ENCODE data around the gene CAPN6. TPM values are rescaled to one million over a fixed set of nuclear protein-coding genes. Genes with fewer than 3 reads are reported as not detected.

CAPN6 gene
- total RNA-seq, 1 donor from 2014 or later: 0.17 TPM

GRCh38 chrX:111260451-111260850, 9.8 kb downstream of the CAPN6 start:
- H3K27ac Mint-ChIP-seq (ENCODE audit: unreplicated experiment): no peak overlapping the region
- no peak overlapping the region for H3K4me3 Mint-ChIP-seq (ENCODE audit: unreplicated experiment)

GRCh38 chrX:111259559-111259958, 10.7 kb downstream of the CAPN6 start:
- H3K27me3 Mint-ChIP-seq (ENCODE audit: low read depth): no peaks in the 10 kb centered on the region
- no peak for TF ChIP-seq CTCF (IDR thresholded peaks at IDR 0.05)
- DNase-seq (ENCODE audit: low spot score): no peak
- no peak overlapping the region for H3K27ac Mint-ChIP-seq (ENCODE audit: unreplicated experiment)
- no peaks in the 10 kb centered on the region for H3K36me3 Mint-ChIP-seq (ENCODE audit: low read depth)
- no peaks in the 10 kb centered on the region for H3K4me1 Mint-ChIP-seq (ENCODE audit: low read depth)
- no peaks in the 10 kb centered on the region for H3K9me3 Mint-ChIP-seq (ENCODE audit: low read depth)
- no peak overlapping the region for H3K4me3 Mint-ChIP-seq (ENCODE audit: unreplicated experiment)

More at GRCh38 chrX:111260451-111260850, 9.8 kb downstream of the CAPN6 start:
- no peak for TF ChIP-seq CTCF (IDR thresholded peaks at IDR 0.05)
- DNase-seq (ENCODE audit: low spot score): no peak
- H3K36me3 Mint-ChIP-seq (ENCODE audit: low read depth): no peaks in the 10 kb centered on the region
- no peaks in the 10 kb centered on the region for H3K27me3 Mint-ChIP-seq (ENCODE audit: low read depth)
- H3K9me3 Mint-ChIP-seq (ENCODE audit: low read depth): no peaks in the 10 kb centered on the region
- no peaks in the 10 kb centered on the region for H3K4me1 Mint-ChIP-seq (ENCODE audit: low read depth)

- no peaks in the 10 kb centered on the region for H3K27me3 Mint-ChIP-seq (ENCODE audit: low read depth)
- H3K4me1 Mint-ChIP-seq (ENCODE audit: low read depth): no peaks in the 10 kb centered on the region
- H3K36me3 Mint-ChIP-seq (ENCODE audit: low read depth): no peaks in the 10 kb centered on the region
- DNase-seq (ENCODE audit: low spot score): no peak
- no peak for TF ChIP-seq CTCF (IDR thresholded peaks at IDR 0.05)
- no peaks in the 10 kb centered on the region for H3K9me3 Mint-ChIP-seq (ENCODE audit: low read depth)
- H3K27ac Mint-ChIP-seq (ENCODE audit: unreplicated experiment): no peak overlapping the region
- H3K4me3 Mint-ChIP-seq (ENCODE audit: unreplicated experiment): no peak overlapping the region
Measured at GRCh38 chrX:111257733-111258132, 12.6 kb downstream of the CAPN6 start.

GRCh38 chrX:111254896-111255693, 15.2 kb downstream of the CAPN6 start:
- no peak overlapping the region for H3K4me3 Mint-ChIP-seq (ENCODE audit: unreplicated experiment)
- H3K9me3 Mint-ChIP-seq (ENCODE audit: low read depth): no peaks in the 10 kb centered on the region
- peaks cover 3% of the 10 kb centered on the region for H3K27me3 Mint-ChIP-seq (ENCODE audit: low read depth)
- DNase-seq (ENCODE audit: low spot score): no peak
- H3K27ac Mint-ChIP-seq (ENCODE audit: unreplicated experiment): no peak overlapping the region
- H3K36me3 Mint-ChIP-seq (ENCODE audit: low read depth): no peaks in the 10 kb centered on the region
- no peak for TF ChIP-seq CTCF (IDR thresholded peaks at IDR 0.05)
- no peaks in the 10 kb centered on the region for H3K4me1 Mint-ChIP-seq (ENCODE audit: low read depth)

GRCh38 chrX:111244235-111244750, 26.0 kb downstream of the CAPN6 start:
- H3K27ac Mint-ChIP-seq (ENCODE audit: unreplicated experiment): no peak overlapping the region
- no peaks in the 10 kb centered on the region for H3K4me1 Mint-ChIP-seq (ENCODE audit: low read depth)
- no peak for DNase-seq (ENCODE audit: low spot score)
- H3K9me3 Mint-ChIP-seq (ENCODE audit: low read depth): no peaks in the 10 kb centered on the region
- no peak overlapping the region for H3K4me3 Mint-ChIP-seq (ENCODE audit: unreplicated experiment)
- peak; percentile 81 for TF ChIP-seq CTCF (IDR thresholded peaks at IDR 0.05)
- no peaks in the 10 kb centered on the region for H3K36me3 Mint-ChIP-seq (ENCODE audit: low read depth)
- H3K27me3 Mint-ChIP-seq (ENCODE audit: low read depth): peaks cover 18% of the 10 kb centered on the region

All from chondrocyte (in vitro differentiated cells).